GM23248 (cell line): ENCODE results near the gene C20orf202.
"Not testable (repeated sequence)": the region's sequence is repeated elsewhere in the genome, so short reads cannot be mapped to it uniquely, and the experiment has no call there.

Experiments
- EZH2 ChIP-seq: fragments of 200-600 bp; sonication (generic); IDR thresholded peaks from 2 replicates; pipeline ENCODE4 v1.6.1; 2018; ENCODE audit warnings: antibody characterized with exemption, mild to moderate bottlenecking; ENCODE audit not compliant: insufficient read depth, poor library complexity, severe bottlenecking
- EZH2phosphoT487 ChIP-seq: fragments of 200-600 bp; sonication (generic); IDR thresholded peaks from 2 replicates; pipeline ENCODE4 v1.6.1; 2018; ENCODE audit warnings: antibody characterized with exemption, moderate library complexity, mild to moderate bottlenecking, low read depth; ENCODE audit not compliant: insufficient read depth

DNA sequence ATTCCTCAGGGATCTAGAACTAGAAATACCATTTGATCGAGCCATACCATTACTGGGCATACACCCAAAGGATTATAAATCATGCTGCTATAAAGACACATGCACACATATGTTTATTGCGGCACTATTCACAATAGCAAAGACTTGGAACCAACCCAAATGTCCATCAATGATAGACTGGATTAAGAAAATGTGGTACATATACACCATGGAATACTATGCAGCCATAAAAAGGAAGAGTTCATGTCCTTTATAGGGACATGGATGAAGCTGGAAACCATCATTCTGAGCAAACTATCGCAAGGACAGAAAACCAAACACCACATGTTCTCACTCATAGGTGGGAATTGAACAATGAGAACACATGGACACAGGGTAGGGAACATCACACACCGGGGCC lies 19.5 kb downstream of the C20orf202 start:
- not testable (repeated sequence) for TF ChIP-seq EZH2phosphoT487, EZH2
